Astrocyte of the spinal cord (primary cell): Measurements from ENCODE around the gene SYT6.

Experiments
- DNase-seq: peaks from one replicate; pipeline ENCODE4 v3.0.0; 2011; ENCODE audit warnings: low read depth, low spot score
- H3K4me3 ChIP-seq: 2 replicates; pipeline ENCODE4 v1.5.1; 2011; ENCODE audit warnings: low read depth, mild to moderate bottlenecking, low read length, moderate library complexity
- in situ Hi-C: cut with HindIII; loops from 2 replicates; pipeline ENCODE4 v1.10.0; 2017; ENCODE audit warnings: low sequenced_read_pairs
- TF ChIP-seq, protein P1 (sequence below): IDR thresholded peaks from 2 replicates; pipeline ENCODE4 v1.5.1; 2012; ENCODE audit warnings: low read depth, mild to moderate bottlenecking, low read length, inconsistent platforms

Gene SYT6

DNA sequence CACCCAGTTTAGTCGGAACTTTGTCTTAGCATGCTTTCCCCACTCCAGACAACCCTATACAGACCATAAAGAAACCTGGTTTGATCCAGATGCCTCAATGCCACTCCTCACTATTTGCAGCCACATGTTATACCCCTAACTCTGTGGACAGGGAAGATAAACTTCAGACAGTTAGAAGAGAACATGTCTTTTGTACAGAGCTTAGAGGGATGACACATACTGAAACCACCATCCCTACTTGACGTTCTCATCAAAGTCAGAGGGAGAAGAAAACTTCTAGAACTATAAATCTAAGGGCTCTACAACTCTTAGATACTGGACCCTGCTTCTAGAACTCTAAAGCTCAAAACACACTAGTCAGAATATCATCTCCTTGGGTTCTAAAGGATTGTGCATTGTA lies 3.7 kb downstream of the SYT6 start:
- H3K4me3 ChIP-seq = no peak overlapping the region
- TF ChIP-seq, protein P1, sequence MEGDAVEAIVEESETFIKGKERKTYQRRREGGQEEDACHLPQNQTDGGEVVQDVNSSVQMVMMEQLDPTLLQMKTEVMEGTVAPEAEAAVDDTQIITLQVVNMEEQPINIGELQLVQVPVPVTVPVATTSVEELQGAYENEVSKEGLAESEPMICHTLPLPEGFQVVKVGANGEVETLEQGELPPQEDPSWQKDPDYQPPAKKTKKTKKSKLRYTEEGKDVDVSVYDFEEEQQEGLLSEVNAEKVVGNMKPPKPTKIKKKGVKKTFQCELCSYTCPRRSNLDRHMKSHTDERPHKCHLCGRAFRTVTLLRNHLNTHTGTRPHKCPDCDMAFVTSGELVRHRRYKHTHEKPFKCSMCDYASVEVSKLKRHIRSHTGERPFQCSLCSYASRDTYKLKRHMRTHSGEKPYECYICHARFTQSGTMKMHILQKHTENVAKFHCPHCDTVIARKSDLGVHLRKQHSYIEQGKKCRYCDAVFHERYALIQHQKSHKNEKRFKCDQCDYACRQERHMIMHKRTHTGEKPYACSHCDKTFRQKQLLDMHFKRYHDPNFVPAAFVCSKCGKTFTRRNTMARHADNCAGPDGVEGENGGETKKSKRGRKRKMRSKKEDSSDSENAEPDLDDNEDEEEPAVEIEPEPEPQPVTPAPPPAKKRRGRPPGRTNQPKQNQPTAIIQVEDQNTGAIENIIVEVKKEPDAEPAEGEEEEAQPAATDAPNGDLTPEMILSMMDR = no peak
- in situ Hi-C loops = no loop called here
- DNase-seq = no peak

- no peak overlapping the region for H3K4me3 ChIP-seq
- in situ Hi-C loops = no loop called here
- TF ChIP-seq, protein P1 = no peak
- DNase-seq = no peak
These were observed 4.5 kb downstream of the SYT6 start for GRCh38 chr1:114149211-114149610.

- no peak for DNase-seq
- H3K4me3 ChIP-seq = no peak overlapping the region
- in situ Hi-C loops = no loop called here
- TF ChIP-seq, protein P1 = no peak
These were observed 8.0 kb downstream of the SYT6 start for GRCh38 chr1:114145504-114146151.

- in situ Hi-C loops = no loop called here
- DNase-seq = no peak
- H3K4me3 ChIP-seq = no peak overlapping the region
- TF ChIP-seq, protein P1 = no peak
These were observed 9.7 kb downstream of the SYT6 start for GRCh38 chr1:114144016-114144415.

DNA sequence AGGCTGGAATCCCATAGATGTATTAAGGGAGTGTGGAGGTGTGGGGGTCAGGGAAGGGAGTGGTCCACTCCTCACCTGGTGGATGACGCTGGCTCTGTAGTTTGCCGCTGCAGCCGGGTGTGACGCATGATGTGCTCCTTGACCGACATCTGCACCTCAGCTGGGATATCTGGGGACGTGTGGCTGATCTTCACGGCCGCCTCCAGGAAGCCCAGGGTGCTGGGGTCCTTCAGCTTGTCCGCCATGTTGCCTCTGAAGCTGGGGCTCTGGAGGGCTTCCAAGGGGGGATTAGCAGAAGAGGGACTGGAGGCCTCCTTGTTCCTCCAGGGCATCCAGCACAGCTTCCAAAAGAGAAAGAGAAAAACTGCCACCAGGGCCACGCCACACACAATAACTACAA lies 14.1 kb downstream of the SYT6 start:
- DNase-seq = no peak
- in situ Hi-C loops = no loop called here
- no peak overlapping the region for H3K4me3 ChIP-seq
- TF ChIP-seq, protein P1 = no peak

DNA sequence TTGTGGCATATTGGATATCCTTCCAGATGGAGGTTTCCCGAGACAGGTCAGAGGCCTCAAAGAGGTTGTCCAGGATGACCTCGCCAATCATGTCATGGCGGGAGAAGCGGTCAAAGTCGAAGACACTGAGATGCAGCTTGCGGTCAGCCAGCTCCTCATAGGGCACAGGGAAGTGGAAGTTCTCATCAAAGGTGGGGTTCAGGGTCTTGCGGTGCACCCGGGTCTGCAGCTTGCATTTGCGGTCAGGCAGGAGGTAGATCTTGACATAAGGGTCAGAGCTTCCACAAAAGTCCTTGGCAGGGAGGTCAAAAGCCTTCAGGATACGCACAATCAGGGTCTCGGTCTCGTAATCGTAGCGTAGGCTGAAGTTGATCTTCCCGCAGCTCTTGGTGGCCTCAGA lies 16.2 kb downstream of the SYT6 start:
- TF ChIP-seq, protein P1 = no peak
- H3K4me3 ChIP-seq = no peak overlapping the region
- no peak for DNase-seq
- in situ Hi-C loops = no loop called here
